ENCODE results near the gene GSAP.

GSAP gene

DNA sequence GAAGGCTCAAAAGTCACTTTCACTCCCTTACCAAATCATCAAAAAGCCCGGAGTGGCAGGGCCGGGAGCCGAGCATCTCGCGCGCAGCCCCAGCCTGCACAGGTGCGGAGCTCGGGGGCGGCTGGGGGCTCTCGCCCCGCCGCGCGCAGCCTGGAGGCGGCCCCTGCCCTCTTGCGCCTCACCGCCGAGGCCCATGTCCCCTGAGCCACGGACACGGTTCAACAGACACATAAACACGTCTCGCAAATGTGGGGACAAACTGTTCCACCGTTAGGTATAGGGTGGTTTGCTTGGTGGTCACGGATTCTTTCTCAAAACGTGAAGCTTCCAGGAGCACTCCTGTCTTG is 700 bp downstream of the GSAP start:
- in situ Hi-C loops (cut with HindIII; ENCODE audit: low sequenced_read_pairs), result no loop called here
- TF ChIP-seq, protein P1, sequence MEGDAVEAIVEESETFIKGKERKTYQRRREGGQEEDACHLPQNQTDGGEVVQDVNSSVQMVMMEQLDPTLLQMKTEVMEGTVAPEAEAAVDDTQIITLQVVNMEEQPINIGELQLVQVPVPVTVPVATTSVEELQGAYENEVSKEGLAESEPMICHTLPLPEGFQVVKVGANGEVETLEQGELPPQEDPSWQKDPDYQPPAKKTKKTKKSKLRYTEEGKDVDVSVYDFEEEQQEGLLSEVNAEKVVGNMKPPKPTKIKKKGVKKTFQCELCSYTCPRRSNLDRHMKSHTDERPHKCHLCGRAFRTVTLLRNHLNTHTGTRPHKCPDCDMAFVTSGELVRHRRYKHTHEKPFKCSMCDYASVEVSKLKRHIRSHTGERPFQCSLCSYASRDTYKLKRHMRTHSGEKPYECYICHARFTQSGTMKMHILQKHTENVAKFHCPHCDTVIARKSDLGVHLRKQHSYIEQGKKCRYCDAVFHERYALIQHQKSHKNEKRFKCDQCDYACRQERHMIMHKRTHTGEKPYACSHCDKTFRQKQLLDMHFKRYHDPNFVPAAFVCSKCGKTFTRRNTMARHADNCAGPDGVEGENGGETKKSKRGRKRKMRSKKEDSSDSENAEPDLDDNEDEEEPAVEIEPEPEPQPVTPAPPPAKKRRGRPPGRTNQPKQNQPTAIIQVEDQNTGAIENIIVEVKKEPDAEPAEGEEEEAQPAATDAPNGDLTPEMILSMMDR (IDR thresholded peaks at IDR 0.05; ENCODE audit: low read depth, low read length), result no peak
- peak overlapping the region; percentile 47 for H3K4me3 ChIP-seq (ENCODE audit: low read depth, low read length)
- no peak for DNase-seq (ENCODE audit: low read depth, low spot score)

DNA sequence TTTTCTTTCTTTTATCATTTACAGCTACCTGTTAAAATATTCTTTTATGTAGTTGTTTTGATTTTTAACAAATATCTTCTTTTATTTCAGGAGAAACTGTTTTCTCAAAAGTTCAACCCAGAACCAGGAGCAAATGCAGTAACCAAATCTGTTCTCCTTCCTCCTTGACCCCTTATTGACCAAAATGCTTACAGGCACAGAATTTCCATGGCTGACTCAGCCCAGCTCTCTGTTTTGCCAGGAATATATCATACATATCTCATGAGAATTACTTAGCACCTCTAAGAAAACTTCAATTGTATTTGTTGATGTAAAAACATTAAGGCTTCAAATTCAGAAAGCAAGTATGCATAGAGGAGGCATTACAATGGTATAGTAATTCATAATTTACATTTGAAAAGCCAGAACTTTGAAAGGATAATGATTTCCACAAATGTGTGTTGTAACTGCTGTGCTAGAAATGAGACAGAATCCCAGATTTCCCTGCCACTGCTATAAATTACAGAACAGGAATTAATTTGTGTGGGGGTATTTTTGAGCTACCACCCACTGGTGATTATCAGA is 2.2 kb downstream of the GSAP start:
- TF ChIP-seq, protein P1 (IDR thresholded peaks at IDR 0.05; ENCODE audit: low read depth, low read length), result no peak
- no peak overlapping the region for H3K4me3 ChIP-seq (ENCODE audit: low read depth, low read length)
- DNase-seq (ENCODE audit: low read depth, low spot score), result peak; percentile 46
- in situ Hi-C loops (cut with HindIII; ENCODE audit: low sequenced_read_pairs), result no loop called here

DNA sequence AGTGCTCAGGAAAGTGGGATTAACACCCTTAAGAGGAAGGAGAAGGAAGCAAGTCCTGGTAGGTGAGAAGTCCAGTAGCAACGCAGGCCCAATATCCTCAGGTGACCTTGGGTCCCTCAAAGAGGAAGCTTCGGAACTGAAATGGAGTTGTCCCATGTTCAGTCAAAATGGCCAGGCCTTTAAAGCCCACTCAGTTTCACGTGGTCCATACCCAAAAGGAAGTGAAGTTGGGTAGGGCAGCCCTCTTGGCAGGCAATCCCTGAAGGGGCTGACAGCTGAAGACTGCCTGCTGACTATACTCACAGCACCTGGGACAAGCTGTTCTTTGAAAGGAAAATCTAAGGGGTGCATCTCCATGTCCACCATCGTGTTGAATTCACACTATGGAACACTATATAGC is 3.0 kb downstream of the GSAP start:
- no peak overlapping the region for H3K4me3 ChIP-seq (ENCODE audit: low read depth, low read length)
- TF ChIP-seq, protein P1 (IDR thresholded peaks at IDR 0.05; ENCODE audit: low read depth, low read length), result no peak
- no peak for DNase-seq (ENCODE audit: low read depth, low spot score)
- in situ Hi-C loops (cut with HindIII; ENCODE audit: low sequenced_read_pairs), result no loop called here

DNA sequence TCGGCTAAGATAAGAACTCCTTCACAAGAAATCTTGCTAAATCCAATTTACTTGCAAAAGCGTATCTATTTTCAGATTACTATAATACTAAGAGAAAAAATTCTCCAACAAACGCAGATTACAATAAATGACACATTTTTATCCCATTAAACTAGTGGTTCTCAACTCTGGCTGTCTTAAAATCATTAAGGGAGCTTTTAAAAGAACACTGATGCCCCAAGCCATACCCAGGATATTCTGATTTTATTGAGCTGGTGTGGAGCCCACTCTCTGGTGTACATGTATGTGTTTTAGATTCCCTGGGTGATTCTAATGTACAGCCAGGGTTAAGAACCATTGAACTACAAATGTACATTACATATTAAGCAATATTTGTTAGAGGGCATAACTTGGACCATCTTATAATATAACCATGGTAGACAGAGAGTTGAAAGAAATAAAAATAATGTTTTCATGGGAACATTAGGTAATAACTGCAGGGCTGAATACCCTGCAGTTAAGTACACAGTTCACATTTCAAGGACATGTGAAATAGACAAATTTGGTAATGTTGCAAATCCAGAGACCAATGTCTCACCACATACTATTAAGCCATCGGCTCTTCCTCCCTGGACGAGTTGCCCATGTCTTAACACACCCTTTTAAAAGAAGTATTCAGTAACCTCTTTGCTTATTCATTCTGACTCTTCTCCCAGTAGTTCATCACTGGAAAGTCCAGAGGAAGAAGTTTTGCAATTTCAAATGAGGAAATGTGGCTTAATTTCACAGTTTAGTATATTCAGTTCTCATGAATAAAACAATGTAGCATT is 6.2 kb downstream of the GSAP start:
- peak; percentile 72 for DNase-seq (ENCODE audit: low read depth, low spot score)
- no peak overlapping the region for H3K4me3 ChIP-seq (ENCODE audit: low read depth, low read length)
- TF ChIP-seq, protein P1 (IDR thresholded peaks at IDR 0.05; ENCODE audit: low read depth, low read length), result no peak
- in situ Hi-C loops (cut with HindIII; ENCODE audit: low sequenced_read_pairs), result no loop called here

DNA sequence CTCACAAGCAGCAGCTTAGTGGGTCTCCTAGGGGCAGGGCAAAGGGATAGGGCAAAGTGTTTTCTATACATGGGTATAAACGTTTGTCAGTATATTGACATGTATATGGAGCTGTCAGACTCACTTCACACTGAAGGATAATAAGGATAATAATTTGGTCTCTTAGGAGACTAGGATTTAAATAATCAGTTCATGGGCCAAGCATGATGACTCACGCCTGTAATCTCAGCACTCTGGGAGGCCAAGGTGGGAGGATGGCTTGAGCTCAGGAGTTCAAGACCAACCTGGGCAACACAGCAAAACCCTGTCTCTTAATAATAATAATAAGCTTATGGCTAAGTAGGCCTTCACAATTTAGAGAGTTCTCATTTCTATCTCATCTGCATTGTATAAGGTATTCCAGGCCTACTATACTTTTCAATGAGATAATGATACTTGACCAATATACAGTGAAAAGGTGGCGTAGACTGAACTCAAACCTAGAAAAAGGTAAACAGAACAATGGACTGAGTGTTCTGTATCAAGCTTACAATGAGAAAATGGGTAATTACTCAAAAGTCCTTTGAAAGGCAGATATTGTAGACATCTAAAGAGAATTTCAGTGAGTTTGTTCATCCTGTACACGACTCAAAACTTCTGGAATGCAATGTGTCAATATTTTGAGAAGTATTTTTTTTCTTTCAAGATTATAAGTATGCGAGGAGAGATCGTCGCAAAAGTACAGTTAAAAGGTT is 7.0 kb downstream of the GSAP start:
- TF ChIP-seq, protein P1 (IDR thresholded peaks at IDR 0.05; ENCODE audit: low read depth, low read length), result no peak
- in situ Hi-C loops (cut with HindIII; ENCODE audit: low sequenced_read_pairs), result no loop called here
- peak; percentile 73 for DNase-seq (ENCODE audit: low read depth, low spot score)
- H3K4me3 ChIP-seq (ENCODE audit: low read depth, low read length), result no peak overlapping the region

DNA sequence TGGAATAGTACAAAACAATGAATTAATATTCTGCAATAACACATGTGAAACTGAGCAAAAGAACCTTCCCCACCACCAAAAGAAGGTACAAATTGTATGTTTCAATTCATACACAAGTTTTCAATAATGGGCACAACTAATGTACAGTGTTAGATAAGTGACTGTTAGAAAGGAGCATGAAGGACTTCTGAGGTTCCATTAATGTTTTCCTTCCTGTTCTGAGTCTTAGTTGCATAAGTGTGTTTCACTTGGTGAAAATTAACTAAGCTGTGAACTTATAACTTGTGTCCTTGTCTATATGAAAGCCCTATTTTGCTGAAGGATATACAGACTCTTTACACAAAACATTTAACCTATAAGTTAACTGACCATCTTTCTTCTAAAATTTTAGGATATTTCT is 8.2 kb downstream of the GSAP start:
- in situ Hi-C loops (cut with HindIII; ENCODE audit: low sequenced_read_pairs), result no loop called here
- TF ChIP-seq, protein P1 (IDR thresholded peaks at IDR 0.05; ENCODE audit: low read depth, low read length), result no peak
- H3K4me3 ChIP-seq (ENCODE audit: low read depth, low read length), result no peak overlapping the region

More for the DNA sequence above, 8.2 kb downstream of the GSAP start:
- DNase-seq (ENCODE audit: low read depth, low spot score), result no peak

Data from astrocyte of the spinal cord (primary cell).